HEK293T (cell line): ENCODE measurements around the gene NDUFA9.

Experiments
- CTCF ChIA-PET: fragments of 350-600 bp; formaldehyde crosslinking; extraction: SDS; loops from one replicate; lab custom pipeline; 2021; ENCODE audit warnings: antibody characterized with exemption, inconsistent platforms; lab: Yijun Ruan, JAX
- POLR2A ChIA-PET: fragments of 350-600 bp; formaldehyde crosslinking; extraction: SDS; loops from one replicate; lab custom pipeline; 2020; ENCODE audit warnings: antibody characterized with exemption, inconsistent platforms; lab: Yijun Ruan, JAX
- DNase-seq: peaks from one replicate; pipeline ENCODE4 v3.0.0; 2012; ENCODE audit warnings: mixed read lengths; ENCODE audit errors: extremely low spot score
- ARNT ChIP-seq: fragments of 450-650 bp; IDR thresholded peaks from 2 replicates; pipeline ENCODE4 v1.6.1; 2017; ENCODE audit warnings: mild to moderate bottlenecking
- BHLHE40 ChIP-seq: fragments of 450-650 bp; IDR thresholded peaks from 2 replicates; pipeline ENCODE4 v1.6.1; 2016; ENCODE audit warnings: mild to moderate bottlenecking, moderate library complexity, borderline replicate concordance
- CTBP1 ChIP-seq: fragments of 450-650 bp; IDR thresholded peaks from 2 replicates; pipeline ENCODE4 v1.6.1; 2016; ENCODE audit warnings: borderline replicate concordance
- ELF4 ChIP-seq: fragments of 450-650 bp; IDR thresholded peaks from 2 replicates; pipeline ENCODE4 v1.6.1; 2017; ENCODE audit warnings: antibody characterized with exemption
- FOXA1 ChIP-seq: fragments of 450-650 bp; IDR thresholded peaks from 2 replicates; pipeline ENCODE4 v1.6.1; 2016; ENCODE audit warnings: mild to moderate bottlenecking
- FOXK2 ChIP-seq: fragments of 450-650 bp; IDR thresholded peaks from 2 replicates; pipeline ENCODE4 v1.6.1; 2016; ENCODE audit warnings: mild to moderate bottlenecking
- FOXM1 ChIP-seq: fragments of 450-650 bp; IDR thresholded peaks from 2 replicates; pipeline ENCODE4 v1.6.1; 2017; ENCODE audit warnings: mild to moderate bottlenecking, borderline replicate concordance
- HDGF ChIP-seq: fragments of 450-650 bp; IDR thresholded peaks from 2 replicates; pipeline ENCODE4 v1.6.1; 2017; ENCODE audit warnings: antibody characterized with exemption, borderline replicate concordance
- L3MBTL2 ChIP-seq: fragments of 450-650 bp; conservative IDR thresholded peaks from 2 replicates; pipeline ENCODE4 v1.6.1; 2016; ENCODE audit warnings: mild to moderate bottlenecking
- LEF1 ChIP-seq: fragments of 450-650 bp; IDR thresholded peaks from 2 replicates; pipeline ENCODE4 v1.6.1; 2017; ENCODE audit warnings: mild to moderate bottlenecking, borderline replicate concordance
- NFRKB ChIP-seq: fragments of 450-650 bp; IDR thresholded peaks from 2 replicates; pipeline ENCODE4 v1.6.1; 2016; ENCODE audit warnings: mild to moderate bottlenecking, moderate library complexity
- PKNOX1 ChIP-seq: fragments of 450-650 bp; IDR thresholded peaks from 2 replicates; pipeline ENCODE4 v1.6.1; 2016
- SP1 ChIP-seq: fragments of 450-650 bp; IDR thresholded peaks from 2 replicates; pipeline ENCODE4 v1.6.1; 2017
- SUZ12 ChIP-seq: fragments of 450-650 bp; IDR thresholded peaks from 2 replicates; pipeline ENCODE4 v1.6.1; 2016; ENCODE audit warnings: mild to moderate bottlenecking
- TARDBP ChIP-seq: fragments of 450-650 bp; IDR thresholded peaks from 2 replicates; pipeline ENCODE4 v1.6.1; 2016
- ZNF384 ChIP-seq: fragments of 450-650 bp; IDR thresholded peaks from 2 replicates; pipeline ENCODE4 v1.6.1; 2016

The NDUFA9 gene

GRCh38 chr12:4609071-4609470 is 39.8 kb upstream of the NDUFA9 start:
- CTCF ChIA-PET = interaction anchor here (0.7 kb wide), 1 partner anchor 1381 kb away, joined by 5 read pairs; no protein-coding TSS in a partner anchor
- POLR2A ChIA-PET = no interaction called here
- no peak for TF ChIP-seq SUZ12
- TF ChIP-seq NFRKB = no peak
- TF ChIP-seq CTBP1 = no peak
- TF ChIP-seq ELF4 = no peak
- no peak for TF ChIP-seq BHLHE40
- TF ChIP-seq L3MBTL2 = no peak
- TF ChIP-seq SP1 = no peak
- TF ChIP-seq TARDBP = no peak
- no peak for TF ChIP-seq HDGF
- TF ChIP-seq FOXA1 = no peak
- no peak for TF ChIP-seq ARNT
- TF ChIP-seq ZNF384 = no peak
- TF ChIP-seq LEF1 = no peak
- TF ChIP-seq FOXM1 = no peak
- no peak for TF ChIP-seq PKNOX1
- no peak for DNase-seq

- DNase-seq = no peak
- TF ChIP-seq FOXA1 = no peak
- no peak for TF ChIP-seq SUZ12
- TF ChIP-seq SP1 = no peak
- TF ChIP-seq LEF1 = no peak
- TF ChIP-seq ZNF384 = no peak
- no peak for TF ChIP-seq CTBP1
- TF ChIP-seq FOXM1 = no peak
- TF ChIP-seq NFRKB = no peak
- TF ChIP-seq HDGF = no peak
- no peak for TF ChIP-seq PKNOX1
- no peak for TF ChIP-seq TARDBP
- TF ChIP-seq ELF4 = no peak
- no peak for TF ChIP-seq ARNT
- CTCF ChIA-PET = no interaction called here
- POLR2A ChIA-PET = no interaction called here
These were observed 38.4 kb upstream of the NDUFA9 start for GRCh38 chr12:4610481-4610880.

GRCh38 chr12:4615667-4616066 is 33.2 kb upstream of the NDUFA9 start:
- TF ChIP-seq FOXM1 = no peak
- TF ChIP-seq FOXK2 = no peak
- no peak for TF ChIP-seq ELF4
- no peak for TF ChIP-seq SP1
- TF ChIP-seq CTBP1 = no peak
- TF ChIP-seq L3MBTL2 = no peak
- TF ChIP-seq FOXA1 = no peak
- TF ChIP-seq HDGF = no peak
- no peak for TF ChIP-seq NFRKB
- no peak for TF ChIP-seq BHLHE40
- no peak for TF ChIP-seq PKNOX1
- TF ChIP-seq LEF1 = no peak
- TF ChIP-seq ARNT = no peak
- TF ChIP-seq SUZ12 = no peak
- TF ChIP-seq ZNF384 = no peak
- no peak for DNase-seq
- ChIA-PET CTCF (interaction anchor here (0.9 kb wide), 1 partner anchor 11 kb away, joined by 4 read pairs; no protein-coding TSS in a partner anchor), POLR2A (no interaction called here)

- TF ChIP-seq BHLHE40 = no peak
- ChIA-PET POLR2A (interaction anchor here (1.1 kb wide), 1 partner anchor 27 kb away, joined by 4 read pairs; the partner anchor contains the start of genes AKAP3 and NDUFA9), CTCF (interaction anchor here (0.7 kb wide), 1 partner anchor 167 kb away, joined by 3 read pairs; no protein-coding TSS in a partner anchor)
- DNase-seq = no peak
These were observed 27.4 kb upstream of the NDUFA9 start for GRCh38 chr12:4621511-4621910.

GRCh38 chr12:4626543-4626942 is 22.4 kb upstream of the NDUFA9 start:
- POLR2A ChIA-PET = interaction anchor here (1.4 kb wide), 1 partner anchor 22 kb away, joined by 5 read pairs; the partner anchor contains the start of genes AKAP3 and NDUFA9
- no peak for DNase-seq
- CTCF ChIA-PET = no interaction called here
- TF ChIP-seq FOXK2 = no peak
- TF ChIP-seq NFRKB = no peak

- TF ChIP-seq PKNOX1 (no peak), ZNF384 (no peak), LEF1 (no peak), SUZ12 (no peak), ELF4 (no peak), BHLHE40 (no peak), FOXM1 (no peak), CTBP1 (no peak), TARDBP (no peak), NFRKB (no peak), SP1 (no peak), FOXK2 (no peak)
- ChIA-PET POLR2A (interaction anchor here (0.9 kb wide), 1 partner anchor 21 kb away, joined by 3 read pairs; no protein-coding TSS in a partner anchor), CTCF (interaction anchor here (1.3 kb wide), 1 partner anchor 25 kb away, joined by 4 read pairs; no protein-coding TSS in a partner anchor)
These were observed 20.5 kb upstream of the NDUFA9 start for GRCh38 chr12:4628406-4628805.

More at GRCh38 chr12:4628406-4628805, 20.5 kb upstream of the NDUFA9 start:
- no peak for DNase-seq
